Mesenteric fat pad (tissue), 1 donor: Measurements from ENCODE around the gene RNPEP. TPM values are rescaled to one million over a fixed set of nuclear protein-coding genes. Genes with fewer than 3 reads are reported as not detected.
"Not testable (repeated sequence)": the region's sequence is repeated elsewhere in the genome, so short reads cannot be mapped to it uniquely, and the experiment has no call there.

ENCODE experiments used
- DNase-seq: peaks from one replicate; pipeline ENCODE4 v3.0.0-alpha.2; 2020; ENCODE audit warnings: low spot score
- total RNA-seq: library from RNA; stranded (reverse); fragmentation: NEBNext Ultra II Directional; extraction: Animal tissue kit (Norgen Biotek cat#: 25700); gene quantifications from one replicate; pipeline ENCODE4 v1.2.1, GENCODE V29; 2021
- donor health status: DM: yes; HTN: yes; CAD: no.

The RNPEP gene
- total RNA-seq, 1 donor from 2014 or later: 40.7 TPM

GRCh38 chr1:202009326-202010179, 27.1 kb downstream of the RNPEP start:
- no peak for DNase-seq

- no peak for DNase-seq
Measured at GRCh38 chr1:202010180-202011015, 27.9 kb downstream of the RNPEP start, which contains the start of gene ELF3. ELF3 (plus strand) TSS chr1:202010587; CDS start chr1:202011137, 550 bp downstream.

- DNase-seq: no peak
Measured at GRCh38 chr1:202011994-202012393, 29.5 kb downstream of the RNPEP start.

GRCh38 chr1:202012544-202013478, 30.4 kb downstream of the RNPEP start:
- DNase-seq: no peak

GRCh38 chr1:202013603-202014002, 31.2 kb downstream of the RNPEP start:
- DNase-seq: no peak

GRCh38 chr1:202014060-202014459, 31.6 kb downstream of the RNPEP start:
- no peak for DNase-seq

- DNase-seq: no peak
Measured at GRCh38 chr1:202014915-202015661, 32.6 kb downstream of the RNPEP start.

- DNase-seq: no peak
Measured at GRCh38 chr1:202015662-202015937, 33.2 kb downstream of the RNPEP start.

GRCh38 chr1:202016022-202016810, 33.8 kb downstream of the RNPEP start:
- DNase-seq: no peak

- no peak for DNase-seq
Measured at GRCh38 chr1:202016811-202017748, 34.6 kb downstream of the RNPEP start.

- no peak for DNase-seq
Measured at GRCh38 chr1:202017749-202018467, 35.5 kb downstream of the RNPEP start.

GRCh38 chr1:202018468-202019234, 36.2 kb downstream of the RNPEP start:
- DNase-seq: no peak

GRCh38 chr1:202019235-202019558, 36.7 kb downstream of the RNPEP start:
- DNase-seq: not testable (repeated sequence)

- no peak for DNase-seq
Measured at GRCh38 chr1:202023001-202023433, 40.6 kb downstream of the RNPEP start.

- DNase-seq: no peak
Measured at GRCh38 chr1:202029171-202029665, 46.8 kb downstream of the RNPEP start.

- no peak for DNase-seq
Measured at GRCh38 chr1:202029727-202030126, 47.3 kb downstream of the RNPEP start.

GRCh38 chr1:202031796-202032195, 49.3 kb downstream of the RNPEP start:
- DNase-seq: no peak
